NCI-H2227 (cell line): ENCODE measurements around the gene MAP3K15.

Experiments used
- DNase-seq: peaks from one replicate; lab custom pipeline; 2025; ENCODE audit not compliant: unreplicated experiment; lab: John Stamatoyannopoulos, UW

MAP3K15 gene, protein sequence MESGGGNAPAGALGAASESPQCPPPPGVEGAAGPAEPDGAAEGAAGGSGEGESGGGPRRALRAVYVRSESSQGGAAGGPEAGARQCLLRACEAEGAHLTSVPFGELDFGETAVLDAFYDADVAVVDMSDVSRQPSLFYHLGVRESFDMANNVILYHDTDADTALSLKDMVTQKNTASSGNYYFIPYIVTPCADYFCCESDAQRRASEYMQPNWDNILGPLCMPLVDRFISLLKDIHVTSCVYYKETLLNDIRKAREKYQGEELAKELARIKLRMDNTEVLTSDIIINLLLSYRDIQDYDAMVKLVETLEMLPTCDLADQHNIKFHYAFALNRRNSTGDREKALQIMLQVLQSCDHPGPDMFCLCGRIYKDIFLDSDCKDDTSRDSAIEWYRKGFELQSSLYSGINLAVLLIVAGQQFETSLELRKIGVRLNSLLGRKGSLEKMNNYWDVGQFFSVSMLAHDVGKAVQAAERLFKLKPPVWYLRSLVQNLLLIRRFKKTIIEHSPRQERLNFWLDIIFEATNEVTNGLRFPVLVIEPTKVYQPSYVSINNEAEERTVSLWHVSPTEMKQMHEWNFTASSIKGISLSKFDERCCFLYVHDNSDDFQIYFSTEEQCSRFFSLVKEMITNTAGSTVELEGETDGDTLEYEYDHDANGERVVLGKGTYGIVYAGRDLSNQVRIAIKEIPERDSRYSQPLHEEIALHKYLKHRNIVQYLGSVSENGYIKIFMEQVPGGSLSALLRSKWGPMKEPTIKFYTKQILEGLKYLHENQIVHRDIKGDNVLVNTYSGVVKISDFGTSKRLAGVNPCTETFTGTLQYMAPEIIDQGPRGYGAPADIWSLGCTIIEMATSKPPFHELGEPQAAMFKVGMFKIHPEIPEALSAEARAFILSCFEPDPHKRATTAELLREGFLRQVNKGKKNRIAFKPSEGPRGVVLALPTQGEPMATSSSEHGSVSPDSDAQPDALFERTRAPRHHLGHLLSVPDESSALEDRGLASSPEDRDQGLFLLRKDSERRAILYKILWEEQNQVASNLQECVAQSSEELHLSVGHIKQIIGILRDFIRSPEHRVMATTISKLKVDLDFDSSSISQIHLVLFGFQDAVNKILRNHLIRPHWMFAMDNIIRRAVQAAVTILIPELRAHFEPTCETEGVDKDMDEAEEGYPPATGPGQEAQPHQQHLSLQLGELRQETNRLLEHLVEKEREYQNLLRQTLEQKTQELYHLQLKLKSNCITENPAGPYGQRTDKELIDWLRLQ (N-terminal part only)

DNA sequence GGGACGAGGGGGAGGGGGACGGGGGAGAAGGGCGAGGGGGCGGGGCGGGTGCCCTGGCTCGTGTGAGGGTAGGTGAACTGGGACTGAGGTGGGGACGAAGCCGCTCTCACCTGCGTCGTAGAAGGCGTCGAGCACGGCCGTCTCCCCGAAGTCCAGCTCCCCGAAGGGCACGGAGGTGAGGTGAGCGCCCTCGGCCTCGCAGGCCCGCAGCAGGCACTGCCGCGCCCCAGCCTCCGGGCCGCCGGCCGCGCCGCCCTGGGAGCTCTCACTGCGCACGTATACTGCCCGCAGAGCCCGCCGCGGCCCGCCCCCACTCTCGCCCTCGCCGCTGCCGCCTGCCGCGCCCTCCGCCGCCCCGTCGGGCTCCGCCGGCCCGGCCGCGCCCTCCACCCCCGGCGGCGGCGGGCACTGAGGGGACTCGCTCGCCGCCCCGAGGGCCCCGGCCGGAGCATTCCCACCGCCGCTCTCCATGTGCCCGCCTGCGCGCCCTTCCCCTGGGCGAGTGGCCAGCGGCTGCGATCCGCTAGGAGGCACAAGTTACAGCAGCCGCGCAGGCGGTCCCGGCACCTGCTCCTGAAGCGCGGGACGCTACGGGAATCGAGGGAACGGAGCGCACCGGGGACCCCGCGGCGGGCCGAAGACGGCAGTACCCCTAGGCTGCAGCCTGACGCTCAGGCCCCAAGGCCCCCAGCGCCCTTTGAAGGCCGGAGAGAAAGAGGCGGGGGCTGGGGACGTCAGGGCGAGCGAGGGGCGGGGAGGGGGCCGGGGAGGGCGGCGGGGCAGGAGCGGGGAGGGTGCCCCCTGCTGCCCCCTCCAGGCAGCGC, at the start of gene MAP3K15:
Gene MAP3K15, minus strand, starts transcription at position 718 of the 824 bp plus-strand sequence. Its CDS starts 247 bp downstream, at position 471.
- DNase-seq = peak; percentile 46

DNA sequence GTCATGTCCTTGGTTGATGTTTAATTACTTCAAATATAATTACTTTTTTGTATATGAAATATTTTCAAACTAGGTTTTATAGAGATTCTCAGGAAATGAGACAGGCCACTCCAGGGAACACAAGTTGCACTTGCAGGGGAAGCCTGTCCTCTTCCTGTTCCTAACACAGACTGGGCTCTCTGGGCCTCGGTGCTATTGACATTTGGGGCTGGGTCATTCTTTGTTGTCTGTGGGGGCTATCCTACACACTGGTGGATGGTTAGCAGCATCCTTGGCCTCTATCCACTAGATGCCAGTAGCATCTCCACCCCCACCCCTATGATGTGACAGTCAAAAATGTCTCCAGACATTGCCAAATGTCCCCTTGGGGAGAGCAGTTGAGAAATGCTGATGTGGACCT, 49.3 kb upstream of the MAP3K15 start:
- no peak for DNase-seq

DNA sequence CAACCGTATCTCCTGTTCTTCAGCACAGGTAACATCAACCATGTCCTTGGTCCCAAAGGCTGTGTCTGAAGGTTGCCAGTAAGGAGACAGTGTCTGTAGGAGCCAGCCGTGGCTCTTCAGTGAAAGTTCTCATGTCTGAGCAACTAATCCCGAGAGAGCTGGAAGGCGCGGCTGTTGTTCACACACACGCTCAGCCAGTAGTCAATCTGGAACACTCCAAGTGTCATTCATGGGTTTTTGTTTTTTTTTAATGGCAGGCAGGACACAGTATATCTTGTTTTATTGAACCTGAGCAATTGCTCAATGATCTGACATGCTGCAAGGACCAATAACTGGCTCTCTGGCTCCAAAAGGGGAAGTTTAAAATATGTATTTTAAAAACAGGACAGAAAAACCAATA, 48.4 kb upstream of the MAP3K15 start:
- no peak for DNase-seq

DNA sequence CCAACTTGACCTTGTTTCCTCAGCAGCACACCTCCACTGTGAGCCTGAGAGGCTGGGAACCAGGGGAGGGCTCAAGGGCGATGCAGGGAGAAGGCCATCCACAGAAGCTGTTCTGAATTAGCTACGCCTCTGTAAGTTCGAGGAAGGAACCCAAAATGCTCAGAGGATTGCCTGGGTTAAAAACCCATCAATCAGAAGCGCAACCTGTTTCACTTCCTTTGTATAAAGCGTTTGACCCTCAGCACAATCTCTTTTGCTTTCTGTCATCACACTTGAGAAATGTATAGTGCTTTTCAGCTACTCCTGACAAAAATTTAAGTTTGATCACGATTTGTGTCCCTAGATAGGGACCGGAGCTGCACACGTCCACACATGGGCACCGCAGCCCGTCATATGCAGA, 48.0 kb upstream of the MAP3K15 start:
- DNase-seq = no peak

DNA sequence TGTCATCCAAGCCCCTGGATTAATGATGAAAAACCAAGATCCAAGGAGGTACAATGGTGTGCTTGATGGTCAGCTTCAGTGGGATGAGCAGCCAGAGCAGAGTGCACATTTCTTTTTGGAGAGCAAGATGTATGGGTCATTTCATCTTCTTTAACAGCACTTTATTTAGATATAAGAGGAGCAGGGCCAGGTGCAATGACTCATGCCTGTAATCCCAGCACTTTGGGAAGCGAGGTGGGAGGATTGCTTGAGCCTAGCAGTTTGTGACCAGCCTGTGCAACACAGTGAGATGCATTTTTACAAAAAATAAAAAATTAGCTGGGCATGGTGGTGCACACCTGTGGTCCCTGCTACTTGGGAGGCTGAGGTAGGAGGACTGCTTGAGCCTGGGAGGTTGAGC, 45.3 kb upstream of the MAP3K15 start:
- DNase-seq = no peak

DNA sequence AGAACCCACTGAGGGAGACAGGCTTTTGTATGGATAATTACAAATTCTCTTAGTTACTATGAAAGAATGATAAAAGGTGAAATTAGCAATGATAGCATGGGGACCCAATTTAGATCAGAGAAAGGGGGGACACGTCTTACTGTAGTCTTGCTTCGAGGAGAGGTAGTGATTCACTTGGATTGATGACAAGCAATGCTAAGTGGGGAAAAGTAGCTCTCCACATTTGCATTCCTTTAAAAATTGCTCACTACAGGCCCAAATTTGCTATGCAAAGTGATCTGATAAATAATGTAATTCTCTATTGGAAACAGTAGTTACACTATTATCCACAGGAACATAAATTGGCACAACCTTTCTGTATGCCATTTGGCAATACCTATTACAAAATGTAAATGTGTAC, 42.5 kb upstream of the MAP3K15 start:
- no peak for DNase-seq

DNA sequence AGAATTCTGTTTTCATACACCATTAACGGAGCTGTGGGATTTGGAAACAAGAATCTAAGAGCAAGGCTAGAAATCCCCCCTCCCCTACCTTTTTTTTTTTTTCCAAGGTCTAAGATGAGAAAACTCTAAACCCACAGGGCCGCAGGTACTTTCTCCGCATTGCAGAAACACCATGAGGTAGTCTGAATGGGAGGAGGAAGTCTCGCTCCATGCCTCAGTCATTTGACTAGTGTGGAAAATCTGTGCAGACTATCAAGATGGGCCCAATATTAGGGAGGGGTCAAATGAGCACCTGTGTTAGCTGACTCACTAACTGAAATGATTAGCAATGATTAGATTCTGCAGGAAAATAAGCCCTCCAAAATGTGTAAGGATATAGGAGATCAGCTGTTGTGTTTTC, 40.9 kb upstream of the MAP3K15 start:
- no peak for DNase-seq

DNA sequence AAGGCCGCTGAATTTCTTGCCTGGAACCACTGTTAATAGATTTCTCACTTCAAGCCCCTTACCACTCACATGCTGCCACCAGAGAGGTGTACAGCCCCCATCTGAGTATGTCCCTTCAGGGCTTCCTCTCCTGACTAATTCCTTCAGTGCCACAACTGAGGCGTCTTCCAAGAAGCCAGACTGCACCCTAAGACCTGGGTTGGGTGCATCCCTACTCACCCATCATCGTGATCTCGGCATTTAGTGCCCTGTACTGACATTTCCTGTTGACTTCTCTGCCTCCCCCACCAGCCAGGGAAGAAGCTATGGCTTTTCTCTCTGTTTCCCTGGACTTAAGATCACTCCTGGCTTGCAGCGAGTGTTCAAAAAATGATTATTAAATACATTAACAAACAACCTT, 40.4 kb upstream of the MAP3K15 start:
- DNase-seq = no peak

DNA sequence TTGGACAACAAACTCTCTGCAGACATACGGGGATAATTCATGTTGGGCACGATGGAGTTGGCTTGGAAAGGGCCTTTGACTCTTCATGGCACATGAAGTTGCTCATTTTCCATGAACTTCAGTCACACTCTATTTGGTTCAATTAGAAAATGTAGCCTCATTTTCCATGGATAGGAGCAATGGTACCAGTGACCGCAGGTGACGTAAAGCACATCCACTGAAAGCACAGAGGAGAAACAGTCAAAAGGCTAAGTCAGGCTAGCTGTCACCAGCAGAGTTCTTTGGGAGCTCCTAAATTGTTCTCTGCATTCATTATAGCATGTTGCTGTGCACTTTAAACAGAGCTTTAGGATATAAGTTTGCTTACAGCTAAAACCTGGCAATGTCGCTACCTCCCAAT, 39.9 kb upstream of the MAP3K15 start:
- DNase-seq = no peak

DNA sequence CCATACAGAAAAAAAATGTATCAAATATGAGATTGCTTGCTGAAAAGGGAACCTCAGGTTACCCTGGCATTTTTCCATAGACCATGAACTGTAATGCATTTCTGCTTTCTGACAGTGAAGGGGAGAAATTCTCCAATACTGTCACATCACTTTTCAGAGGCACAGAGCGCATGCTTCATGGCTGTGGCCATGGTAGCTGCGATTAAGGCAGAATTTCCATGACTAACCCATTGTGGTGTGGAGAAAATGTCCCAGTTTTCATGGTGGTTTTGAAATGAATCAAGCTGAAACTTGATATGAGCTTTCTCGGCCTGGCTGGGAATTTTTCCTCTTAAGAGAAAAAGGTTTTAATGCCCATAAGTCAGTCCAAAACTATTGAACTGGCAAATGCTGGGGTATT, 39.5 kb upstream of the MAP3K15 start:
- DNase-seq = no peak

DNA sequence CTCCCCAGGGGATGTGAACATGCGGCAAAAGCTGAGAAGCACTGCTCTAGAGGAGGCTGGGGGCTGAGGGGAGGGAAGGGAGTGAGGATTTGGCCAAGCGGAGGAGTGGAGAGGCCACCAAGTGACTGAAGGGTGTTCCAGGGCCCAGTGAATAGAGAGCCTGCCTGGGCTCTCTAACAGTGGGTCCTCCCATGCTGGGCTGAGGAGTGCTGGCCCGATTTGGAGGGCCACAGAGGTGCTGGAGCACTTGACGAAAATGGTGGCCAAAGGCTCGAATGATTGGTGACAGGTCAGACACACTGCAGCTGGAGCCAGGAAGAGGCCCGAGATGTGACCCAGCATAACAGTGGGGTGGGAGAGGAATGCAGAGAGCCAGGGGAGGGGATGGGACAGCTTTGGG, 37.5 kb upstream of the MAP3K15 start:
- no peak for DNase-seq

DNA sequence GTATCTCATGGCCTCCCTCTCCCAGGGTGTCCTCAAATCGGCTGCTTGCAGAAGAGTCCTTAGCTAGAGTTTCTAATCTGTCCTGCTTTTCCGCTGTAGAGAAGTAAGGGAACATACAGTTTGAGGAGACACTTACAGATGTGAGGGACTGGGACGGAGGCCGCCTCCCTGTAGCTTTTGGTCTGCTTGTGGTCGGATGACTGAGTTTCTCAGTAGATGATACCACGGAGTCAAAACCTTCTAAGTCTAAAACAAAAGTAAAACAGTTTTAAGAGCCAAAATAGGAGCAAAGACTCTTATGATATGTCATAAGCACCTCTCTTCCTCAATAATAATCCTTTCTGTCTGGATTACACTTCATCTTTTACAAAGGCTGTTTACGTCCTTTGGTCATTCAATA, 34.5 kb upstream of the MAP3K15 start:
- no peak for DNase-seq

DNA sequence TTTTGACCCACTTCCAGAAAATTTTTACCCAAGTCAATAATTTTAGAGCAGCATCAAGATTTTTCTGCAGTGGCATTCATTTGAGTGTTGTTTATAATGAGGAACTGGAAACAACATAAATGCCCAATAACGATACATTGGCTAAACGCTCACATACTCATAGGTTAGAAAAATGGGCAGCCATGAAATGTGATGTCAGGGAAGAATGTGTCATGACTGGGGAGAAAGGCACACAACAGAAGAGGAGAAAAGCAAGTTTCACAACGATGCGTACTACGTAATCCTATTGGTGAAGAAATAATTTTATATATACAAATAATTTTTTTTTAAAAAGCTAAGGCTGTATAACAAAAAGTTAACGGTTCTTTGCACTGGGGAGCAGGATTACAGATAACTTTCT, 33.6 kb upstream of the MAP3K15 start:
- no peak for DNase-seq

DNA sequence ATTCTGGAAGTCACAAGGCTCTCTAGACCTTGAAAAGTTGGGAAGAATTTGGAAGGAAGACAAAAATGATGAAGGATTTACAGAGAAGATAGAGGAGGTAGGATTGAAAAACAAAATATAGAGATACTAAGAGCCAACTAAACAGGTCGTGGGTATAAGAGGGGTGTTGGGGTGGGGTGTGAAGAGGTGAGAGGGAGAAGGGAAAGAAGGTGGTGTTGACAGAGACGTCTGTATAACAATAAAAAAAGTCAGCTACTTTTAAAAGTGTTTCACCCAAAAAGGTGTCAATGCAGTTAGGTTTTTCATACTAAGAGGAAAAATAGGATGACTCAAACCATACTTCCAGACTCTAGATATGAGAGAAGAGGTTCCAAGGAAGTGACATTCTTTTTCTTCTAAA, 33.0 kb upstream of the MAP3K15 start:
- DNase-seq = no peak

DNA sequence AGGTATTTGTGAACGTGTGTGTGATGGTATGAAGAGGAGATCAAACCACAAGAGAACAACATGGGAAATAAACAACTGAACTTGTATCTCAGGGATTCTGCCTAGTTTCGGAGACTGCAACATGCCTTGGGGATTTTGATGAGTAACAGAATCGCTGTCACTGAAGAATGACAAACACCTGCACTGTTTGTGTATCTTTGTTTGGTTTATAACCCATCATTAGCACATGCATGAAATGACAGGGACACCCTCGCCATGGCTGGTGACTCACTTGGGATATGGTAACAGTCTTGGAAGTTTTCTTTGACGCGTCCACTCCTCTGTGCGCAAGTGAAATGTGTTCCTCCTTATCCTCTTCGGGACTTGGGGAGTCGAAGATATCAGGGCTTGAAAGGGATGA, 30.3 kb upstream of the MAP3K15 start:
- no peak for DNase-seq

DNA sequence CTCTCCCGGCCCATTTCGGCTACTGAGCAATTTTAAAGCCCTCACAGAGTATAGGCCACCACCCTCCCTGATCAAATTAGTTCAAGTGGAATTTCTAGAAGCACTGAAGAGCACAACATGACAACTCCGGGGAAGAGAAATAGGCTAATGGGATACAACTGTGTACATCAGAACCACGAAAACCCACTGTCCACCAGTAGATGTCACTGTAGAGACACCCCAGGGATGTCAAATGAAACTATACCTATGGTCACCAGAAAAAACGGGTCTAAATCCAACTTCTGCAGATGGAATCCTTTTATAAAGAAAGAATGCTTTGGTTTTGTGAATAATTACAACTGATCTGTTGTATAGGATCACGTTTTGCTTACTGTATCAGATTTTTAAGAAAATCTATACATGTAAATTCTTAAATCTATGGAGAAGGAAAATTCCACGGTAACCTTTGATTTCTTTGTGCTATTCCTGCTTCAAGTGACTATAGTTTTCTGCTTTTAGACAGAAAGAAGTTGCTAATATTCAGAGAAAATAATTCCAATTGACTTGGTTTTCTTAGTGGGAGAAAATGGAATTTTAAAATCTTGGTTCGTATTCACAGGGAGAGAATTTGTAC, 29.5 kb upstream of the MAP3K15 start:
- DNase-seq = peak; percentile 82

DNA sequence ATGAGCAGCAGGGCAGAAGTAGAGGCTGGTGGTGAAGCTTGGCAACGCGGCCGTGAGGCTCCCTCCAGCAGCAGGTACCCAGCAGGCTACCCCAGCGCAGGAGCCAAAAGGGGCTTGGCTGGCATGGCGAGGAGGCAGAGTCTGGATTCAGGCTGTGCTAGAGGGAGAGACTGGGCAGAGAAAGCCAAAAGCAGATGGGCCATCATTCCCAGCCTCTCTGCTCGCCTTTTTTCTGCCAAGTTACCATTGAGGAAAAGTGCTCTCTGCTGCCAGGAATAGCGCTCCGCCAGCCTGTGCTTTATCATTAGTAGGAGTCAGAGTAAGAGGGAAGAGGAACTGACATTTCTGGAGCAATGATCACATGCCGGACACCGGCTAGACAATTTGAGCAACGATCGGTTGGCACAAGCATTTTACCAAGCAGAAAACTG, 28.7 kb upstream of the MAP3K15 start:
- no peak for DNase-seq

DNA sequence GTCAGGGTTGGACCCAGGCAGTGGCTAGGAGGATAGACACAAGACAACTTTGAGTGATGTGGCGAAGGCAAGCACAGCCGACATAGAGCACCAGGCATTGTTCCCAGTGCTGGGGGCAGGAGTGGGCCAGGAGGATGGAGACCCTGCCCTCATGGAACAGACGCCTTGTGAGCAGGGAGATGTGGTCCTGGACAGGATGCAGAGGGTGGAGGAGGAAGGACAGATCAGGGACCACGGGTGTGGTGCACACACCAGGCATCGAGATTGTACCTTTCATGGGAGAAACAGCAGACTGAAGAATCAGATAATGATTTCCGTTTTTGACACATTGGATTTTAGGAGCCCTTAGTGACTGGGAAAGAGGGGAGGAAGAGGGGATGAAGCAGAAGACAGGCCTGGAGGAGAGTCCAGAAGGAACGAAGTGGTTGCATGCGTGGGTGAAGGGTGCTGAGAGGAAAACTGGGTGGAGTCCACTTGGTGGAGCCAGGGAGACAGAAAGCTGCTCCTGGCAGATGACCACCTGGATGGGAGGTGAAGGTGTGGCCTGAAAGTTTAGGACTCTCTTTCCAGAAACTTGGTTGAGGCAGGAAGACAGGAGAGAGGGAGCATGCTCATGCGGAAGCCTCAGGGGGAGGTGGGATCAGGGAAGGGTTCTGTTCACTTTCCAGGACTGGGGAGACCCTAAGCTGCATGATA, 27.9 kb upstream of the MAP3K15 start:
- no peak for DNase-seq

DNA sequence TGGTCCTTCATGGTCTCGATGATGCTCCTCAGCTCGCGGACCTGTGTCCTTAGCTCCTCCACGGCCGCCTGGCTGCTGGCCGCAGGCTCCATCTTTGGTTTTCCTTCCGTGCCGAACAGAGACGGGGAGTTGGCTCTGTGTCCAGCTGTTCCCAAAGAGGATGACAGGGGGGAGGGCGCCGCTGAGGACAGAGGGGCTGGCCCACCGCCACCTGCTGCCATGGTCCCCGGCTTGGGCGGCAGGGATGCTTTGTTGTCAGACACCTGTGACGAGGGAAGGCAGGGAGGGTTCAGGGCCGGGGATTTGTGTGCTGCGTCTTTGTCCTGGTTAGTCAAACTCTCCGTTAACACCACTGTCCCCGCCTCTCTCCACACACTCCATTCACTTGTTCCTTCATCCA, 26.6 kb upstream of the MAP3K15 start:
- no peak for DNase-seq

DNA sequence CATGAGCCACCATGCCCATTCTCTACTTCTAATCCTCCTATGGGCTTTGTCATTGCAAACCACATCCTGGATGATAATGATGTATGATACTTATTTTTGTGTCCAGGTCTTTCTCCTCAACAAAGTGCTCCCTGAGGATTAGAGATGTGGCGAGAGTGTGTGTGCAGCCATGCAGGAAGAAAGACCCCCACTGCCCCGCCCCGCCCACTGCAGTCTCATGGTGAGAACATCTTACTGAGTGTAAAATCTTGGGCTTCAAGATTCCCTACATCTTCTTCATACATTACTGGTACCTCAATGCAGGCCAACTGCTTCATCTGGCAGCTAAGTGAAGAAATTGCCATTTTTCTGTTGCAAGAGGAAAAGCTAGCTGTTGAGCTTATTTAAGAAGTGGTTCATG, 25.9 kb upstream of the MAP3K15 start:
- no peak for DNase-seq
